Activated T-cell treated with anti-CD3 and anti-CD28 coated beads, Interleukin-2, amount 50 U/mL, for 24 hours (primary cell): Measurements from ENCODE around the gene SUCLG2.

Experiments
- DNase-seq: peaks from one replicate; pipeline ENCODE4 v3.0.0-alpha.2; 2020
- H3K27ac Mint-ChIP-seq: 2 replicates; pipeline ENCODE4 v1.8.0; 2020; ENCODE audit warnings: mild to moderate bottlenecking, mixed read lengths
- H3K27me3 Mint-ChIP-seq: 2 replicates; pipeline ENCODE4 v1.8.0; 2020; ENCODE audit warnings: mixed read lengths
- H3K36me3 Mint-ChIP-seq: 2 replicates; pipeline ENCODE4 v1.8.0; 2020; ENCODE audit warnings: low read depth, mixed read lengths
- H3K4me1 Mint-ChIP-seq: 2 replicates; pipeline ENCODE4 v1.8.0; 2020; ENCODE audit warnings: low read depth, mixed read lengths
- H3K4me3 Mint-ChIP-seq: 2 replicates; pipeline ENCODE4 v1.8.0; 2020; ENCODE audit warnings: mild to moderate bottlenecking, moderate library complexity, mixed read lengths
- H3K9me3 Mint-ChIP-seq: 2 replicates; pipeline ENCODE4 v1.8.0; 2020; ENCODE audit warnings: mixed read lengths

Gene SUCLG2

DNA sequence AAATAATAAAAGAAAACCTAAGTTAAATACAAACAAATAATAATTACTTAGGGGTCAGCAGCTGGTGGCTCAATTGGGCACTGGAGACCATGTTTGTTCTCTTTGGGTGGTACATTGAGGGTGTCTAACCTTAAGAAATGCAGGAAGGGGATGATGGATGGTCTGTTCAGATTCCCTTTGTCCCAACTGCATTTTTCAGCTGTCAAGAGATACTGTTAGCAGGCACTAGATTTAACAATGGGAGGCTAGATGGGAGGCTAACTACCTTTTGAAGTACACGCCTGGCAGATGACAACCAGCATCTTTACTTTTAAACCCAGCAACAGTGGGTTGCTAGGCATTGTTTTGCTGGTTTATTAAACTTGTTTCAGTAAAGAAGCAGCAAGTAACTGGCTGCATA is 222.5 kb downstream of the SUCLG2 start:
- no peak overlapping the region for H3K4me3 Mint-ChIP-seq
- peaks cover 2% of the 10 kb centered on the region for H3K4me1 Mint-ChIP-seq
- no peak for DNase-seq
- peaks cover 82% of the 10 kb centered on the region for H3K36me3 Mint-ChIP-seq
- no peaks in the 10 kb centered on the region for H3K27me3 Mint-ChIP-seq
- H3K27ac Mint-ChIP-seq = no peak overlapping the region
- H3K9me3 Mint-ChIP-seq = peaks cover 6% of the 10 kb centered on the region

DNA sequence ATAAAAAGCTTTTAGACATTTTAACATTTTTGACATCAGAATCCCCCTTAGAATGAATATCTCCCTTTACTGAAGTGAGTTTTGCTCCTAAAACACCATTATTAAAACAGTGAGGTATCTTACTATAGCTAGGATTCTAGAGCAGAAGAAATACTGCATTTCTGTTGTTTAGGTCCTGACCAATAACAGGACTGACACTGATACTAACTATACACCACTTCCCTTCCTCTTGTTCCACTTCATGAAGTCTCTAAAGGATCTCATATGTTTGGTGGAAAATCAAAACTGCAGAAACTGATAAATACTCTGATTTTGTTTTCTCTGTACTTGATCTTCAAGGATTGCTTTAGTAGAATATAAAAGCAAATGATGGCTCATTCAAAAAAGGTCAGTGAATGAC is 230.7 kb downstream of the SUCLG2 start:
- Mint-ChIP-seq H3K27ac (no peak overlapping the region), H3K27me3 (no peaks in the 10 kb centered on the region), H3K36me3 (peaks cover 85% of the 10 kb centered on the region), H3K9me3 (peaks cover 27% of the 10 kb centered on the region), H3K4me3 (no peak overlapping the region), H3K4me1 (no peaks in the 10 kb centered on the region)
- no peak for DNase-seq

DNA sequence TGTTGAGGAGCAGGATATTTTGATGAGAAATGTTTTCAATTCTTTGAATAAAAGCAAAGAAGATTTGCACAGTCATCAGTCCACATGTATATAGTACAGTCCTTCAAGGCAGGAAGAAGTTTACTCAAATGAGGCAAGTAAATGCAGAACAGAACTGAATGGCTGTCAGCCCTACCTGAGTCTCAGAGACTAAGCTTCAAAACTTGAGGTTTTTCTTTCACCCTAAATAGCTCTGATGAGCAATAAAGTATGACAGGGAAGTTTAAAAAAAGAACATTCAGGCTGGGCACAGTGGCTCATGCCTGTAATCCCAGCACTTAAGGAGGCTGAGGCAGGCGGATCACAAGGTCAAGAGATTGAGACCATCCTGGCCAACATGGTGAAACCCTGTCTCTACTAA is 232.5 kb downstream of the SUCLG2 start:
- peaks cover 89% of the 10 kb centered on the region for H3K36me3 Mint-ChIP-seq
- no peak for DNase-seq
- peaks cover 2% of the 10 kb centered on the region for H3K4me1 Mint-ChIP-seq
- no peak overlapping the region for H3K4me3 Mint-ChIP-seq
- H3K9me3 Mint-ChIP-seq = peaks cover 27% of the 10 kb centered on the region
- H3K27me3 Mint-ChIP-seq = no peaks in the 10 kb centered on the region
- H3K27ac Mint-ChIP-seq = no peak overlapping the region

DNA sequence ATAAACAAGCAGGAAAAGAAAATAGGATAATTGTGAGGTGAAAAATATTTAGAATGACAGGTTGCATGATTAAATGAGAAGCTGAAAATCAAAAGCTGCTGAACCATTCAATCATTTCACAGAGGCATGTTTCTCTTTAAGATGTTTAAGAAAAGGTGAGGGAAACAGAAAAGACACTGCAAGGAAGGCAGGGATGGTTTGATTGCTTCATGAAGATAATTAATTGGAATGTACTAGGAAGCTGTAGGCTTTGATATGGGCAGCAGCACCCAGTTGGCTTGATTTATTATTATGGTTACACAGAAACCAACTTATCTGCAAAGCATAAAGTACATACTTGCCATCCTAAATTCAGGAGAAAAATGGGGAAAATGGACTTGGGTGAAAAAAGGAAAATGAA is 234.6 kb downstream of the SUCLG2 start:
- DNase-seq = no peak
- Mint-ChIP-seq H3K36me3 (peaks cover 87% of the 10 kb centered on the region), H3K27ac (no peak overlapping the region), H3K4me3 (no peak overlapping the region), H3K4me1 (peaks cover 4% of the 10 kb centered on the region), H3K9me3 (peaks cover 27% of the 10 kb centered on the region), H3K27me3 (no peaks in the 10 kb centered on the region)

DNA sequence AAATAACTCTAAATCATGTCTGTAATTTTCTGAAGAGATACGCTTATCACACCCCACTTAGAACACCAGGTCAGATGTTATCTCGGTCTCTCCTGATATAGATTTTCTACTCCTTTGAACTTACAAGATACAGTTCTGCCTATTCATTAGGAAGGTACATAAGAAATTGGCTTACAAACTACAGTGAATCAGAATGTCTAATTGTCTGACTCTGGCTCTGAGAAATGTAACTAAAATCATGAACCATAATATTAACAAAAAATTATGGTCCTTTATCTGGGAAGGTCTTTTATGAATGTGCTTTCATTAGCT is 235.2 kb downstream of the SUCLG2 start:
- peaks cover 27% of the 10 kb centered on the region for H3K9me3 Mint-ChIP-seq
- no peak for DNase-seq
- no peaks in the 10 kb centered on the region for H3K27me3 Mint-ChIP-seq
- H3K27ac Mint-ChIP-seq = no peak overlapping the region
- H3K4me3 Mint-ChIP-seq = no peak overlapping the region
- H3K4me1 Mint-ChIP-seq = peaks cover 4% of the 10 kb centered on the region
- peaks cover 86% of the 10 kb centered on the region for H3K36me3 Mint-ChIP-seq

DNA sequence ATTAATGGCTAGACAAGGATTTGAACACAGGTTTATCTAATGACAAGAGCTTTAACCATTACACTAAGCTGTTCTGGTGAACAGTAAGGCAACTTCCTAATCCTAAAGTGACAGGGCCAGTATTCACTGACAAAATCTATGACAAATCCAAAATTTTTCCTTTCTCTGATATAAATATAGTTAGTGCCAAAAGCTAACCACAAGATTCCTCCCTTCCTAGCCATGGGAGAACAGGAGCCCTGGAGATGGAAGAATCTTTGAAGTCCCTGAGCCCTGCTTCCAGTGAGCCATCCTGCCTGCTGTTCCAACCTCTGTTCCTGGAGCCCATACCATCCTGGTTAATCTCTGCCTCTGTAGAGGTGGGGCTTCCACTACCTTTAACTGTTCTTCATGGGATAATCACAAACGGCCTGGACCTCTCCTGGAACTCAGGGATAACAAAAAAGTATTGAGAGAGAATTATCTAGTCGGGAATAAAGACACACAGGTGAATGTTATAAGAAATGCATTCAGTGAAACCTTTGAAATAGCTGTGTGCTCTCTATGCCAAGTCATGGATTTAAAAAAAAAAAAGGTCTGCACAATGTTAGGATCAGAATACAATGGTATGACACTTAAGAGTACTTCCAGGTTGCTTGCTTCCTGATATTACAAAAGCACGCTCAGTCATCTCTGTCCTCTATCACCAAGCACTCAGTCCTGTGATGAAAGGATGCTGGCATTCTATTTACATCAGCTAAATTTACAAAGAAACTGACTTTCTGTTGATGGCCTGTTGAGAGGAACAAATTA is 235.8 kb downstream of the SUCLG2 start:
- H3K9me3 Mint-ChIP-seq = peaks cover 27% of the 10 kb centered on the region
- no peak overlapping the region for H3K4me3 Mint-ChIP-seq
- H3K4me1 Mint-ChIP-seq = peaks cover 4% of the 10 kb centered on the region
- no peaks in the 10 kb centered on the region for H3K27me3 Mint-ChIP-seq
- H3K27ac Mint-ChIP-seq = no peak overlapping the region
- DNase-seq = no peak
- H3K36me3 Mint-ChIP-seq = peaks cover 85% of the 10 kb centered on the region

DNA sequence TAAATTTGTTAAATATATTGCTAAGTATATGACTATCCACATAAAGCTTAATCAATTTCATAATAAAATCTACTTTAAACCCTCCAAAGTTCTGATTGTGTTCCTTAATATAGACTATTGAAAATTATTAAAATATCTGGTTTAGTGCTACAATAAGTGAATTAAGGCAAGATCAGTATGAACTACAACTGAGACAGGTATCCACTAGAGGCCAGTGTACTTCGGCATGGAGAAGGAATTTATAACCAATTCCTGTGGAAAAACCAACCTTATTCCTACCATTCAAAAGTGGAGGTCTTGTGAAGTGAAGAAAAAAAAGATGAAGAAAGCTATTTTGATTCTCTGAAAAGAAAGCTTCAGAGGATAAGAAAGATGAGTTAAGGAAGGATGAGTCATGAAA is 237.7 kb downstream of the SUCLG2 start:
- H3K4me3 Mint-ChIP-seq = no peak overlapping the region
- H3K36me3 Mint-ChIP-seq = peaks cover 83% of the 10 kb centered on the region
- no peak for DNase-seq
- H3K9me3 Mint-ChIP-seq = peaks cover 25% of the 10 kb centered on the region
- no peak overlapping the region for H3K27ac Mint-ChIP-seq
- H3K4me1 Mint-ChIP-seq = peaks cover 4% of the 10 kb centered on the region
- no peaks in the 10 kb centered on the region for H3K27me3 Mint-ChIP-seq

DNA sequence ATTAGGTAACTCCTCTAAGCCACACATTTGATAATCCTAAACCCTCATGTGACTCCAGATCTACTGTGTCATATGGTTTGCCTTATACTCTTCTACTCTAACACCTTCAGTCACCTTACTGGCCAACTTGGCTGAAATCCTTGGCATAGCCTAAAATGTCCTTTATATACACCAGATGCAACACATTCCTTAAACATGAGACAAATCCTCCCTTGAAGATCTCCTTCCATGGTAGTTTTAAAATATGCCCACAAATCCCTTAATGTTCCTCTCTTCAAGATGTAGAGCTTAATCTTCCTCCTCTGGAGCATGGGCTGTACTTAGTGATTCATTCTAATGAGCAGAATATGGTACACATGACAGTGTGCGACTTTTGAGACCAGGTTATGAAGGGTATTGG is 238.9 kb downstream of the SUCLG2 start:
- Mint-ChIP-seq H3K36me3 (peaks cover 78% of the 10 kb centered on the region), H3K27ac (no peak overlapping the region), H3K4me1 (peaks cover 4% of the 10 kb centered on the region), H3K27me3 (no peaks in the 10 kb centered on the region), H3K4me3 (no peak overlapping the region), H3K9me3 (peaks cover 14% of the 10 kb centered on the region)
- DNase-seq = no peak

DNA sequence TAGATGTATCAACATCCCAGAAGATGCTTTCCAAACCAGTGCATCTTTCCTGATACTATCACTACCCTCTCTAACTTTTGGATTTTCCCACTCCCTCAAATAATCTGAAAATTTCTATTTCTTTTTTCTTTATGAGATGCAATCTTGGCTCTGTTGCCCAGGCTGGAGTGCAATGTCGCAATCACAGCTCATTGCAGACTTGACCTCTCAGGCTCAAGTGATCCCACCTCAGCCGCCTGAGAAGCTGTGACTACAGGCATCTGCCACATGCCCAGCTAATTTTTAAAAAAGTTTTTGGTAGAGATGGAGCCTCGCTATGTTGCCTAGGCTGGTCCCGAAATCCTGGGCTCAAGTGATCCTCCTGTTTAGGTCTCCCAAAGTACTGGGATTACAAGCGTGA is 239.7 kb downstream of the SUCLG2 start:
- no peak overlapping the region for H3K4me3 Mint-ChIP-seq
- no peak for DNase-seq
- H3K27me3 Mint-ChIP-seq = no peaks in the 10 kb centered on the region
- peaks cover 8% of the 10 kb centered on the region for H3K9me3 Mint-ChIP-seq
- peaks cover 4% of the 10 kb centered on the region for H3K4me1 Mint-ChIP-seq
- H3K27ac Mint-ChIP-seq = no peak overlapping the region
- H3K36me3 Mint-ChIP-seq = peaks cover 70% of the 10 kb centered on the region

DNA sequence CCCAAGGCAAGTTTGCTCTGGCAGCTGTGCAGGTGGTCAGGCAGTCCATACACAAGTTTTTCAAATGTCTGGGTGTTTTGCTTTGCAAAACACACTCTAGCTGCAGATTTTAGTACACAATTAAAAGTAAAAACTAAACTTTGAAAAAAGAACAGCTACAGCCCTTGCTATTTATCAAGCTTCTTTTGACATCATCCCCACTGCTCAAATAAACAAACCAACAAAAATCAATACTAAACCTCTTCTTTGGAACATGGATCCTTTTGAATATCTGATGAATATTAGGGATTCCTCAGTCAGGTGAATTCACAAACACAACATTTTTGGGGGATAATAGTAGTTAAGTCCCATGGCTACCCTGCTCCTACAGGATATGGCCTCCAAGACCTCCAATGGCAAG is 249.2 kb downstream of the SUCLG2 start:
- Mint-ChIP-seq H3K27ac (no peak overlapping the region), H3K9me3 (no peaks in the 10 kb centered on the region), H3K27me3 (no peaks in the 10 kb centered on the region), H3K36me3 (peaks cover 88% of the 10 kb centered on the region), H3K4me1 (no peaks in the 10 kb centered on the region), H3K4me3 (no peak overlapping the region)
- DNase-seq = no peak

DNA sequence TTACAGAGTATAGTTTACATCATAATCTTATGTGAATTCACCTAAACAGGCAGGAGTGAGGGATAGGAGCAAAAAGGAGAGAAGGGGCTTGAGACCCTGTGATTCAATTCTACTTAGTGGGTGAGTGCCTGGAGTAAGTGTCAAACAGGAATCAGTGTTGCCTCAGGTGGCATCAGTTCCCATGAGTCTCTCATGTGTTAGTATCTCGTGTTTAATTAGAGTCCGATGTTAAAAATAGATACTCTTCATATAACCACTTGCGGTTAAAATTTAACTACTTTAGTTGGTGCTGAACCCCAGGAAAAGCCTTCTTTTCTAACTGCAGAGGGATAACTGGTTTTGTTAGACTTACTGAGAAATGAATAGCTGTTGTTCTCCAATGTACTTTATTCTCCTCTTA is 251.5 kb downstream of the SUCLG2 start:
- no peaks in the 10 kb centered on the region for H3K27me3 Mint-ChIP-seq
- DNase-seq = no peak
- H3K27ac Mint-ChIP-seq = no peak overlapping the region
- no peaks in the 10 kb centered on the region for H3K4me1 Mint-ChIP-seq
- H3K36me3 Mint-ChIP-seq = peaks cover 91% of the 10 kb centered on the region
- H3K4me3 Mint-ChIP-seq = no peak overlapping the region
- H3K9me3 Mint-ChIP-seq = peaks cover 6% of the 10 kb centered on the region

DNA sequence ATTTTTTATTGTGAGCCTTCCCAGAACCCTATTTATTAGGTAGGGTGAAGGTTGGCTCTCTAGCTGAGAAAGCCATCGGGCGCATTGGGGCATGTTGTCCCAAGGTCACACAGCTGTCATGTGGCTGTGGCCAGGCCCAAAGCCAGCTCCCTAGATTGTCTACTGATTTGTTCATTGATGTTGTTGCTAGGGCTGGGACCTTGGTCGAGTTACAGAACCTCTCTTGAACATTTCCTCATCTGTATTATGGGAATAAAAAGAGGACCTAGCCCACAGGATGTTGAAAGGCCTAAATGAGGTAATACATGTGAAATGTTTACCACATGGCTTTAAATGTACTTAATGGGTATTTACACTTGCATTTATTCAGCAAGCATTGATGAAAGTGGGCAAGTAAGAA is 252.5 kb downstream of the SUCLG2 start:
- Mint-ChIP-seq H3K27me3 (no peaks in the 10 kb centered on the region), H3K4me3 (no peak overlapping the region), H3K4me1 (no peaks in the 10 kb centered on the region), H3K36me3 (peaks cover 88% of the 10 kb centered on the region), H3K9me3 (peaks cover 6% of the 10 kb centered on the region), H3K27ac (no peak overlapping the region)
- no peak for DNase-seq

DNA sequence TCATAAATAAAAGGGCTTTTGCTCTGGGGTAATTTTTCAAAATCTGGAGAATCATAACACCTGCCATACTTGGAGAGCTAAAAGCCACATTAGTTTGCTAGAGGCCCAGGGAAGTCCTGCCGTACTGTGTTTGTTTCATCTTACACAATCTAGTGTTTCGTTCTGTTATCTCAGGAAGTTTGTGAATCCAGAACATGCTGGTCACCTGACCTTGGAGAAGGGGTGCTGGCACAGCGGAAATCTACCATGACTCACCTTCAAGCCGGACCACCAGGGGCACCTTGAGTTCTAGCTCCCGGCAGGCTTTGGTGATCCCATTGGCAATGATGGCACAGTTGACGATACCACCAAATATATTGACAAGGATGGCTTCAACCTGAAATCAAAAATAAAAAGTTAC is 253.9 kb downstream of the SUCLG2 start:
- peaks cover 6% of the 10 kb centered on the region for H3K9me3 Mint-ChIP-seq
- DNase-seq = no peak
- no peaks in the 10 kb centered on the region for H3K27me3 Mint-ChIP-seq
- no peak overlapping the region for H3K4me3 Mint-ChIP-seq
- no peak overlapping the region for H3K27ac Mint-ChIP-seq
- H3K36me3 Mint-ChIP-seq = peaks cover 82% of the 10 kb centered on the region
- no peaks in the 10 kb centered on the region for H3K4me1 Mint-ChIP-seq

DNA sequence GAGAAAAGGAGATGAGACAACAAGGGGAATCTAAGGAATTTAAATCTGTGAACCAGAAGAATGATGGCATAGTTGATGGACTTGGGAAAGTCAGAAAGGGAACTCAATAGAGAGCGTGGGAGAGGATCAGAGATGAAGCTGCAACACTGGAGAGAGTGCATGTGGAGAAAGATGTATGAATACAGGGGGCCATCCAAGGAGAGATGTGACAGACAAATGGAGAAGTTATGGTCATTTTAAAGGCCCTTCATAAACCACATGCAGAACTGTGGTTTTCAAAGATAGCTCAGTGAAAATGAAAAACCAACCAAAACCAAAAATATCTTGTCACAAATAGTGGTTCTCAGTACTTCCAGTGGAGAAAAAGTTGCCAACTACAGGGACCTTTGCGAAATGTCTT is 265.2 kb downstream of the SUCLG2 start:
- Mint-ChIP-seq H3K36me3 (peaks cover 88% of the 10 kb centered on the region), H3K4me3 (no peak overlapping the region), H3K4me1 (peaks cover 44% of the 10 kb centered on the region), H3K27me3 (no peaks in the 10 kb centered on the region), H3K9me3 (peaks cover 20% of the 10 kb centered on the region), H3K27ac (peak overlapping the region; percentile 47)
- DNase-seq = no peak

DNA sequence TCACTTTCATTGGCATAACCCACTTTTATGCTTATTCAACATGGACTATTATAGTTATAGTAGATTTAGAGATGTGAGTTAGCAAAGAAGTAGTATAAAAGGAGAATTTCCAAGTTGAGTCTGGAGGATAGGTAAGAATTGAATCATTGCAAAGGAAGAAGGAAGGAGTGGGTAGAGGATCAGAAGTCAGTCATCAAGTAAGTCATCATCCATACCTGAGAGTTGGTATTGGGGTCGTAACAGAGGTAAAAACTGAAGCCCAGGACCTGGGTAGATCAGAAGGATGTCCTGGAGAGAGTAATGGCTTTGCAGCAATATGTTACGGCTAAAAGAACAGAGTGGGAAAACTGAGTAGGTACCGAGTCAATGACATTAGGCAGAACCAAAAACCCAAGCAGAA is 265.7 kb downstream of the SUCLG2 start:
- Mint-ChIP-seq H3K27me3 (no peaks in the 10 kb centered on the region), H3K36me3 (peaks cover 91% of the 10 kb centered on the region), H3K9me3 (peaks cover 20% of the 10 kb centered on the region), H3K4me3 (no peak overlapping the region), H3K4me1 (peaks cover 48% of the 10 kb centered on the region), H3K27ac (peak overlapping the region; percentile 47)
- DNase-seq = no peak

DNA sequence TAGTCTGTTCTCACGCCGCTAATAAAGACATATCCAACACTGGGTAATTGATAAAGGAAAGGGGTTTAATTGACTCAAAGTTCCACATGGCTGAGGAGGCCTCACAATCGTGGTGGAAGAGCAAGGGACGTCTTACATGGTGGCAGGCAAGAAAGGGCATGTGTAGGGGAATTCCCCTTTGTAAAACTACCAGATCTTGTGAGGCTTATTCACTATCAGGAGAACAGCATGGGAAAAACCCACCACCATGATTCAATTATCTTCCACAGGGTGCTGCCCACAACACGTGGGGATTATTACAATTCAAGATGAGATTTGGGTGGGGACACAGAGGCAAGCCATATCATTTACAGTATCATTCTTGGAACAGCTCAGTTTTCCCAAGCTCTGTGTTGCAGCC is 268.0 kb downstream of the SUCLG2 start:
- H3K36me3 Mint-ChIP-seq = peaks cover 72% of the 10 kb centered on the region
- peaks cover 20% of the 10 kb centered on the region for H3K9me3 Mint-ChIP-seq
- no peaks in the 10 kb centered on the region for H3K27me3 Mint-ChIP-seq
- DNase-seq = no peak
- no peak overlapping the region for H3K4me3 Mint-ChIP-seq
- H3K4me1 Mint-ChIP-seq = peaks cover 46% of the 10 kb centered on the region
- H3K27ac Mint-ChIP-seq = peak overlapping the region; percentile 74
